Vagina (tissue), 2 donors: ENCODE measurements around the gene PTPN9. TPM values are rescaled to one million over a fixed set of nuclear protein-coding genes. Genes with fewer than 3 reads are reported as not detected.

Experiments used
- DNase-seq, 2 donors: peaks; one replicate each; pipeline ENCODE4 v3.0.0-alpha.2; 2017; ENCODE audit errors: extremely low spot score in 2 of 2
- H3K27ac ChIP-seq: fragments of 200-600 bp; sonication (generic); one replicate; pipeline ENCODE4 v1.5.1; 2019
- H3K27me3 ChIP-seq: fragments of 200-600 bp; sonication (generic); one replicate; pipeline ENCODE4 v1.5.1; 2019
- H3K36me3 ChIP-seq, 2 donors: fragments of 200-600 bp; sonication (generic); one replicate each; pipeline ENCODE4 v1.5.1; 2017 to 2019
- H3K4me1 ChIP-seq: fragments of 200-600 bp; sonication (generic); one replicate; pipeline ENCODE4 v1.5.1; 2019
- H3K4me3 ChIP-seq, 2 donors: fragments of 200-600 bp; sonication (generic); 1 replicate in 1 of 2; 2 replicates in 1 of 2; pipeline ENCODE4 v1.5.1; 2016 to 2019
- H3K9me3 ChIP-seq: fragments of 200-600 bp; sonication (generic); one replicate; pipeline ENCODE4 v1.5.1; 2019
- POLR2A ChIP-seq, 2 donors: fragments of 450-650 bp; IDR thresholded peaks; one replicate each; pipeline ENCODE4 v1.6.1; 2017; ENCODE audit warnings: antibody characterized with exemption in 2 of 2, mild to moderate bottlenecking in 2 of 2, moderate library complexity in 2 of 2
- POLR2AphosphoS5 ChIP-seq, 2 donors: sonication (generic); formaldehyde crosslinking; IDR thresholded peaks; one replicate each; pipeline ENCODE4 v1.9.0; 2017; ENCODE audit warnings: antibody characterized with exemption in 2 of 2, mild to moderate bottlenecking in 2 of 2, low read depth in 1 of 2; ENCODE audit not compliant: insufficient read depth in 1 of 2
- intact Hi-C: fragments of 100-400 bp; cut with DNase I; formaldehyde crosslinking; loops from one replicate; pipeline ENCODE4 v1.15.1; 2023
- total RNA-seq: library from RNA; depleted of rRNA; stranded (reverse); fragments of >200 nt; gene quantifications from one replicate; pipeline ENCODE4 v1.2.3, GENCODE V29; 2016
- TF ChIP-seq, protein P1 (sequence below), 3 experiments: fragments of 450-650 bp in 2 of 3; fragments of 200-600 bp in 1 of 3; sonication (generic) in 1 of 3; IDR thresholded peaks; one replicate each; pipeline ENCODE4 v1.5.1; 2017 to 2019; ENCODE audit warnings: antibody characterized with exemption in 3 of 3, mild to moderate bottlenecking in 2 of 3, moderate library complexity in 2 of 3

Gene PTPN9
- total RNA-seq, 1 donor from 2014 or later, result 18.2 TPM

DNA sequence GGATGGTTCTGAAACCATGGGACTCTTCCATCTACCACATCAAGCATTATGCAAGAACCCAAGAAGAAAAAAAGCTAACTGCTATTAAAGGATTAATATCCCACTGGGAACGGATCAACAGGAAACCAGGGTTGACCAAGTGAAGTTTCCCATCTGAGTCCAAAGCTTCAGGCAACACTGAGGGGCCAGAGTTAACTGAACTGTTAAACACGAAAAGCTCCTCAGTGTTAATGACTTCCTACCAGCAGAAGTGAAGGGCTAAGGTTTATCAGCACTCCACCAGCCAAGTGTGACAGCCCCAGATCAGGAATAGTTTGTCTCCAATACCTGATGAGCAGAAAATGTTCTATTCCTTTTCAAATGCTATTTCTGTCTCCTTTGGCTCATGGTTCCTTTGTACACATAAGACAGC is 36.7 kb downstream of the PTPN9 start:
- Histone ChIP-seq H3K4me1 (peaks cover 32% of the 10 kb centered on the region), H3K36me3 (no peaks in the 10 kb centered on the region), H3K27ac (no peak overlapping the region), H3K9me3 (no peaks in the 10 kb centered on the region), H3K27me3 (no peaks in the 10 kb centered on the region), H3K4me3 (no peak overlapping the region)
- TF ChIP-seq POLR2AphosphoS5 (IDR thresholded peaks at IDR 0.05; ENCODE audit: insufficient read depth in 1 of 2, low read depth in 1 of 2) (no peak), POLR2A (IDR thresholded peaks at IDR 0.05) (no peak)
- TF ChIP-seq, protein P1, sequence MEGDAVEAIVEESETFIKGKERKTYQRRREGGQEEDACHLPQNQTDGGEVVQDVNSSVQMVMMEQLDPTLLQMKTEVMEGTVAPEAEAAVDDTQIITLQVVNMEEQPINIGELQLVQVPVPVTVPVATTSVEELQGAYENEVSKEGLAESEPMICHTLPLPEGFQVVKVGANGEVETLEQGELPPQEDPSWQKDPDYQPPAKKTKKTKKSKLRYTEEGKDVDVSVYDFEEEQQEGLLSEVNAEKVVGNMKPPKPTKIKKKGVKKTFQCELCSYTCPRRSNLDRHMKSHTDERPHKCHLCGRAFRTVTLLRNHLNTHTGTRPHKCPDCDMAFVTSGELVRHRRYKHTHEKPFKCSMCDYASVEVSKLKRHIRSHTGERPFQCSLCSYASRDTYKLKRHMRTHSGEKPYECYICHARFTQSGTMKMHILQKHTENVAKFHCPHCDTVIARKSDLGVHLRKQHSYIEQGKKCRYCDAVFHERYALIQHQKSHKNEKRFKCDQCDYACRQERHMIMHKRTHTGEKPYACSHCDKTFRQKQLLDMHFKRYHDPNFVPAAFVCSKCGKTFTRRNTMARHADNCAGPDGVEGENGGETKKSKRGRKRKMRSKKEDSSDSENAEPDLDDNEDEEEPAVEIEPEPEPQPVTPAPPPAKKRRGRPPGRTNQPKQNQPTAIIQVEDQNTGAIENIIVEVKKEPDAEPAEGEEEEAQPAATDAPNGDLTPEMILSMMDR (IDR thresholded peaks at IDR 0.05), result no peak
- intact Hi-C loops, result no loop called here
- no peak for DNase-seq

GRCh38 chr15:75538376-75538775 is 40.7 kb downstream of the PTPN9 start:
- Histone ChIP-seq H3K36me3 (no peaks in the 10 kb centered on the region), H3K9me3 (no peaks in the 10 kb centered on the region), H3K4me1 (peaks cover 19% of the 10 kb centered on the region), H3K27me3 (no peaks in the 10 kb centered on the region), H3K27ac (no peak overlapping the region), H3K4me3 (no peak overlapping the region)
- DNase-seq, result no peak
- TF ChIP-seq, protein P1 (IDR thresholded peaks at IDR 0.05), result no peak
- intact Hi-C loops, result no loop called here

DNA sequence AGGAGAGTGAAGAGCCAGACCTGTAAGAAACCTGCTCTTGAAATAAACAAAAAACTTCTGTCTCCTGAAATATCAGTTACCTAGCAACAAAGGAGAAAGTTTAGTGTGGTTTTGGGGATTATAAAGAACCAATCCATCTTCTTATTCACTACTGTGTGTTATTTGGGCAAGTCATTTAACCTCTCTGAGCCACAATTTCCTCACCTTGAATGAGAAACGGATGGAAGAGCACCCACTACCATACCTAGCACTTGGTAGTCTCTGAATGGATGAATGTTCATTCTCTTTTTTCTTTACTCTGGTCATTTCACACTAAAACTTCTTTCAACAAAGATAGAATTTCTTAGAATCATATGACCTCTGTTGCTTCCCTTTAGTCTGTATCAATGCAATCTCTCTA is 45.2 kb downstream of the PTPN9 start:
- TF ChIP-seq, protein P1 (IDR thresholded peaks at IDR 0.05), result no peak
- TF ChIP-seq POLR2AphosphoS5 (IDR thresholded peaks at IDR 0.05; ENCODE audit: insufficient read depth in 1 of 2, low read depth in 1 of 2) (no peak), POLR2A (IDR thresholded peaks at IDR 0.05) (no peak)
- peaks cover 34% of the 10 kb centered on the region for H3K4me1 ChIP-seq
- no peak overlapping the region for H3K4me3 ChIP-seq
- H3K36me3 ChIP-seq, result no peaks in the 10 kb centered on the region
- H3K9me3 ChIP-seq, result no peaks in the 10 kb centered on the region
- no peaks in the 10 kb centered on the region for H3K27me3 ChIP-seq
- H3K27ac ChIP-seq, result no peak overlapping the region
- intact Hi-C loops, result loop anchor here (5.0 kb wide), 1 partner anchor 43 kb away; the partner anchor contains the start of gene PTPN9
- no peak for DNase-seq

- intact Hi-C loops, result loop anchor here (5.0 kb wide), 1 partner anchor 45 kb away; the partner anchor contains the start of gene PTPN9
- Histone ChIP-seq H3K36me3 (no peaks in the 10 kb centered on the region), H3K4me1 (peaks cover 34% of the 10 kb centered on the region), H3K9me3 (no peaks in the 10 kb centered on the region), H3K27ac (peak overlapping the region; percentile 17), H3K4me3 (no peak overlapping the region), H3K27me3 (no peaks in the 10 kb centered on the region)
- TF ChIP-seq POLR2AphosphoS5 (IDR thresholded peaks at IDR 0.05; ENCODE audit: insufficient read depth in 1 of 2, low read depth in 1 of 2) (peak in 1 of 2 donors; percentile 37), POLR2A (IDR thresholded peaks at IDR 0.05) (no peak)
- TF ChIP-seq, protein P1 (IDR thresholded peaks at IDR 0.05), result peak in 1 of 3 experiments; percentile 27
- no peak for DNase-seq
Observed at GRCh38 chr15:75532413-75533250, 46.5 kb downstream of the PTPN9 start.

DNA sequence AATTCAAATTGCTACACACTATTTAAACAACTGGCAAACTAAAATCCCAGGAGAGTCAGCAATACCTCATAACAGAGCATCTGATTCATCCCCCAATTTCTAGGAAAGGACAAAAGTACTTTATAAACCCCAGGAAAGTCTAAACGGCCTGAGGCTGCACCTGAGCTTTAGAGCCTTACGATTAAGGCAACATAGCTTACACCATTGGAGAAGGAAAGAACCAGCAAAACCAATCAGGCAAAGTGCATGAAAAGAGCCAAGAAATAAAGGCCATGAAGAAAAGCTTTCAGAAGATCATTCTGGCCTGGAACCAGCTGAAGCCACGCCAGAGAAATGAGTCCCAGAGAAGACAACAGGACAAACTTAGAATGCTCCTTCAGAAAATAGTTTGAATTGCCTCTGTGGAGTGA is 48.1 kb downstream of the PTPN9 start:
- Histone ChIP-seq H3K9me3 (no peaks in the 10 kb centered on the region), H3K4me3 (no peak overlapping the region), H3K4me1 (peaks cover 34% of the 10 kb centered on the region), H3K27ac (no peak overlapping the region), H3K27me3 (no peaks in the 10 kb centered on the region), H3K36me3 (no peaks in the 10 kb centered on the region)
- DNase-seq, result no peak
- TF ChIP-seq POLR2AphosphoS5 (IDR thresholded peaks at IDR 0.05; ENCODE audit: insufficient read depth in 1 of 2, low read depth in 1 of 2), result no peak
- intact Hi-C loops, result loop anchor here (5.0 kb wide), 1 partner anchor 46 kb away; the partner anchor contains the start of gene PTPN9
